Stimulated activated CD8-positive, alpha-beta memory T cell treated with anti-CD3 and anti-CD28 coated beads, Interleukin-12 subunit alpha, Interleukin-12 subunit beta, amount 100 ng/mL, for 4 hours (primary cell): ENCODE data around the gene PTPN4.

Experiments
- DNase-seq: peaks from one replicate; pipeline ENCODE4 v3.0.0-alpha.2; 2020; ENCODE audit warnings: low read depth

PTPN4 gene

DNA sequence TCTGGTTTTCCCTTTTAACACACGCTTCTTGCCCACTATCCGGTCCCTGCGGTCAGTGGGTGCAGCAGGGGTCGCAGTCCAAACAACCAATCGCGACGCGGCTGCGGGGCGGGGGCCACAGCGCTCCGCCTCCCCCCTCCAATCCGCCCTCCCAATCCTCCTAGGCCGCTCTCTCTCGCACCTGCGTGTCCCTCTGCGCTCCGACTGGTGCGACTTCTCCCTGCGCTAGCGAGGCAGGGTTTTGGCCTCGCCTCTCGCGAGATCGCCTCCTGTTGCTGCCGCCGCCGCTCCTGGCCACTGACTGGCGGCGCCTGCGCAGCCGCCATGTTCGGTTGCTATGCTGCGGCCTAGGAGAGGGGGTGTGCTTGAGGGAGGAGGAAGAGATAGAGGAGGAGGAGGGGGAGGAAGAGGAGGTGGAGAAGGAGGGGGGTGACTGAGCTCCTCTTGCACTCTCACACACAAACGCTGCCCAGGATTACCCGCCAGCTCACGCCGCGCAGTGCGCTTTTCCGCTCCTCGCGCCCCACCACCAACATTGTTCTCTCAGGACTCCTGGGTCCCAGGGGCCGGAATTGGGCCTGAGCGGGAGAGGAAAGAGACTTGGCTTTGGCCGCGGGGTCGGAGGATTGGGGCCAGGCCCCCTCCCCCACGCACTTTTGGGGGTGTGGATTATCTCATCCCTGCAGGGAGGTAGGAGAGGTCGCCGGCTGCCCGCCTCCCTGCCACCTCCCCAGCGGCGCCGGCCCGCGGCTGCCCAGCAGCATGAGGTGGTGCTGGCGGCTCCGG lies at the start of gene PTPN4:
PTPN4 (plus strand) TSS at position 472 of the 786 bp plus-strand sequence. CDS start 49,932 bp downstream, outside the sequence.
- peak; percentile 93 for DNase-seq

DNA sequence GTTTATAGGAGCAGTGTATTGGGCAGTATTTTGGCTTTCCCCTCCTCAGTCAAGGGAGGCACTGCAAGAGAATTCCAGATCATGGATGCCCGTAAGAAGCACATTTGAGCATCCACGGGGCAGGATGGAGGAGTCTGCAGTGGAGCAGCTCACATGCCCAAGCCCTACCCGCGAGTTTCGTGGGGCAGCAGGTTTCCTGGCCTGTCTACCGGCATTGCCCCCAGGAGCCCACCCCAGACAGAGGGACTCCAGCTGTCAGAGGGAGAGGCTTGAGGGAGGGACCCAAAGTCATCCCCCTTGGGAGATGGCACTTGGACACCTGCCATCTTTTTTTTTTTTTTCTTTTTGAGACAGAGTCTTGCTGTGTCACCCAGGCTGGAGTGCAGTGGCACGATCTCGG lies 49.4 kb upstream of the PTPN4 start:
- no peak for DNase-seq

DNA sequence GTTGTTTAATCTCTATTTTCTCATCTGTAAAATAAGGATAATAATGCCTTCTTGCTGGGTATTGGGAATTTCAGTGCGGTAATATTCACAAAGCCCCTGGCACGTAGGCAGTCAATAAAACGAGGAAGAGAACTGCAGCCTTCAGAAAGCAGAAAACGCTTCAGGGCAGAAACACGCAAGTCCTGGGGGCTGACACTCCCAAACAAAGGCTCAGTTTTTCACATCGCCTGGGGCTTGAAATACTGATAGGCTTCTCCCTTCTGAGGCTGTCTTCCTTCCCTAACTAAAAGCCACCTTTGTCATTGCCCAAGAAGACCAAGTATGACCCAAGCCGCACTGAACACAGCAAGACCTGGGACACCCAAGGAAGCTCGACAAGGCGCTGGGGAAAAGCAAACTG lies 48.4 kb upstream of the PTPN4 start:
- DNase-seq = no peak

DNA sequence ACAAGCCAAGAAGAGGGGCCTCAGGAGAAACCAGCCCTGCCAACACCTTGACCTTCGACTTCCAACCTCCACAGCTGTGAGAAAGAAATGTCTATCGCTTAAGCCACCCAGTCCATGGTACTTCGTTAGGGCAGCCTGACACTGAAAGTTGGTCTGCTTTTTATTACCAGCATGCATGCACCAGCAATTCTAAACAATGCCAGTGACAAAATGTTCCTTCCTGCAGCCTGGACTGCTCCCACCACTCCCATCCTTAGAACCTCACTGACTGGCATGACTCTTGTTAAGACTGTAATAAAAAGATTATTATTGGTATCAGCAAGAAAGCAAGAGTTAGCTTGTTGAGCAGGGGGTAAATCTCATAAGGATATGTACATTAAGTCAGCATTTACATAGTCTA lies 47.2 kb upstream of the PTPN4 start:
- no peak for DNase-seq

GRCh38 chr2:119713819-119714490 lies 45.8 kb upstream of the PTPN4 start:
- no peak for DNase-seq

DNA sequence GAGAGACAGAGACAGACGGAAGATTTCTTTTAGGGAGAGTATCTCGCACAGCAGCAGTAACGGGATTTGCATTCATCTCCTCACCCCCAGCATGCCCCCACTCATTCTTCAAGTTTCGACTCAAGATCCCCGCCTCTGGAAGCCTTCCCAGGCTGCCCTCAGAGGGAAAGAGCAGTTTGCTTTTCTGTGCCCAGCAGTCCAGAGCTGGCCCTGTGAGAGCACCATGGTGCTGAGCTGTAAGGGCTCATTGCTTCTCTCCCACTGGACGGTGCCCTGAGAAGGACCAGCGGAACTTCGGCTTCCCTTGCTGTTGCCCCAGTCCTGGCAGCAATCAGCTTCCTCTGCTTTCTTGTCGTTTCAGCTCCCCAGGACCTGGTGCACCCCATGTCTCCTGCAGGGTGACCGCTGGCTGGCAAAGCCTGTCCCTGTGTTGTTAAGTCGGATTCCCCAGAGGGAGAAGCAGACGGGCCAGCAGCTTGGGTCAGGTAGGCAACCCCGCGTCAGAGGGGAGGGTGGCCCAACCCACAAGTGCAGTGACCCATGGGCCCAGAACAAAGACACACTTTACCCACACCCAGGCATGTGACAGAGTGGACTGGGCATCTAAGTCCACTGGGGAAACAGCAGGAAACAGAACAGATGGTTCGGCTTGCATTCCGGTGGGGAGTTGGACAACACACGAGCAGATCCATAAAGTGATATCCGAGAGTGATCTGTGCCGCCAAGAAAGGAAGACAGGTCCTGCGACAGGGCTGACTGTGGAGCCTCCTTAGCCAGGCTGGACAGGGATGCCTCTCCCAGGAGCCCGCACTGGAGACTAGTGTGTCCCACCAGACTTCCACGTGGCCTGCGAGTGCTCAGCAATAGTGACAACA lies 44.1 kb upstream of the PTPN4 start:
- DNase-seq = no peak

DNA sequence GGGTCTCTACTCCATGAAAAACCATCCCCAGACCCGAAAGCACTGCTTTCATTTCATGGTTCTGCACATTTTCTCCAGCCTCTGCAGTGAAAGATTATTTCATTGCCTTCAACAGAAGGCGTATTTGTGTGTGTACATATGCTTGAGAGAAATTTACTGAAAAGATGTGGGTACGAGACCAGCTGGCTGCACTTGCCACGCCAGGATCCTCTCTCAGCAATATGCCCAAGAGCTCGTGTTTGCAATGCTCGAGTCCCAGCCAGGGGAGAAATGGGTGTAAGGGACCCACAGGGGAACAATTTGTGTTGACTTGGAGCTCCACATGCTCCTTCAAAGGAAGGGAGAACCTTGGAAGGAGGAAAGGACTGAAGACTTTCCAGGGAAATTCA lies 43.4 kb upstream of the PTPN4 start:
- DNase-seq = no peak

- no peak for DNase-seq
Observed at GRCh38 chr2:119718501-119719260, 41.0 kb upstream of the PTPN4 start.

- DNase-seq = no peak
Observed at GRCh38 chr2:119719261-119719627, 40.5 kb upstream of the PTPN4 start.

DNA sequence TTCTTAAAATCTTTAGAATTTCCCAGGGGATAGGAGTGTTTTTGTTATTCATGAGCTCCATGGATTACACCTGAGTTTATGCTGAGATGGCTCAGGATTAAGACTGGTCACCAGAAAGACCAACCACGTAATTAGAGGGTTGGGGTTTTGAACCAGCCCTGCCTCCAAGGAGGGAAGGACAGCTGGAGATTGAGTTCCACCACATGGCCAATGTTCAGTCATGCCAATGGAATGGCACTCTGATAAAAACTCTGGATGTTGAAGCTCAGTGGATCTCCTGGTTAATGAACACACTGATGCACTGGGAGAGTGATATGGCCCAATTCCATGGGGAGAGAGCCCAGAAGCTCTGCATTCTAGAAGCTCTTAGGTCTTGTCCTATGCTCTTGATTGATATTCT lies 38.7 kb upstream of the PTPN4 start:
- DNase-seq = no peak

DNA sequence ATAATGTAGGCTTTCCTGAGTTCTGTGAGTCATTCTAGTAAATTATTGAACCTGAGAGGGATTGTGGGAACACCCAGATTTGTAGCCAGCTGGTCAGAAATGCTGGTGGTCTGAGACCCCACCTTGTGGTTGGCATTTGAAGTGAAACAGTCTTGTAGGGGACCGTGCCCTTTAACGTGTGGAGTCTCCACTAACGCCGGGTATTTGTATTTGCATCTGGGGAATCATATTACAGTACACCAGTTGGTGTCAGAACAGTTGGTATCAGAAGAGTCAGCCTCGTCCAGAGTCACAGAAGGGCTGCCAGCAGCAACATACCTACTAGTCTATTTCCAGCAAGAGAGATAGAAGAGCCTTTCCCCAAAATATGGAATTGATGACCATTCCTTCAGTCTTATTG lies 38.3 kb upstream of the PTPN4 start:
- DNase-seq = no peak

DNA sequence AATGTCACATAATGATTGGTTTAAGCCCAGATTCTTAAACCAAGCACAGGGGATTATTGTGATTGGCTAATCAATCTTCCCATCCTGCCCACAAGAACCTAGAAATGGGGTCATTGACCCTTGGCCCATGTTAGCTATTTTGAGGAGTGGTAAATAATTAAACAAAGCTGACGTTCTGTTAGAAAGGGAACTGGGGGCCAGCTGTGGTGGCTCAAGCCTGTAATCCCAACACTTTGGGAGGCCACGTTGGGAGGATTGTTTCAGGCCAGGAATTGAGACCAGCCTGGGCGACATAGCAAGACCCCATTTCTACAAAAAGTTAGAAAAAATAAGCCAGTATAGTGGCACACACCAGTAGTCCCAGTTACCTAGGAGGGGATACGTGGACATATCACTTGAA lies 37.8 kb upstream of the PTPN4 start:
- DNase-seq = no peak

DNA sequence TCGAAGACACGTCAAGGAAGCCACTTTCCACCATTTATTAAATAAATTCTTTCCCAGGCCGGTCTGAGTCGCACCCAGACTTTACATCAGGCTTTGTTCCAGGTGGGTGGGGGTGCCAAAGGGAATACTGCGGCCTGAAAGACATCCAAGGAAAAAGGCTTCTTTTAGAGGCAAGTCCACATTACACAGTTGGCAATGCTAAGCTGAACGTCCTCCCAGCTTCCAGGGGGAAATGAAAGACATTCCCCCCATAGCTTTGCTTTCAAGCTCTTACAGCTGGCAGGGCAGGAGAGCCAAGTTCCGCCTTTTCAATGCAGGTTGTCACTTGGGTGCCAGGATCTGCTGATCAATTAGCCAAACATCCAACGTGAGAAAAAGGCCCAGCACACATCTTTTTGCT lies 36.5 kb upstream of the PTPN4 start:
- no peak for DNase-seq

DNA sequence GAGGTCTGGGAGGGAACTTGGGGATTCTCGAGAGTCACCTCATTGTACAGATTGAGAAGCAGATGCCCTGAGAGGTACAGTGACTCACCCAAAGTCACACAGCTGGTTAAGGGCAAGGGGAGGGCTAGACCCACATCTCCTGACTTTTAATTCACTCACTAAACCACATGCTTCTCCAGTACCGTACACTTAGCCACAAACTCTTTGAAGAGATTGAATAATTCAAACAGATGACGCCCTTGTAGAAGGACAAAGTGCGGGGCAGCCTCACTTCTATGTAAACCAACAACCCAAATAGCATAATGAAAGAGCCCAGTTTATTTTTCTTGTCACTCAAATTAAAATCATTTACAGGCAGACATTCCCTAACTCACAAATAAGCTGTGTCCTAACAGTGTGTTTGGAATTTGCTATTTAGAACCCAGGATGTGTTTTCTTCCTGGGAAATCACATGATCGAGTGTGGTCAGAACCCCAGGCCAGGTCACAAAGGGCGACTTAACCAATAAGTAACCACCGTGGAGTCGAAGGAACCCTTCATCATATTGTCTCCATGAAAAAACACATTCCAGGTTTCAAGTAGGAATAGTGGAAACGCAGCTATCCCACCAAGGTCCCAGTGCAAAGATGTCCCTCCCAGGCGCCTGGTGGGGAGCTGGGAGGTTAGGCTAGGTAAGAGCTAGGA lies 35.8 kb upstream of the PTPN4 start:
- no peak for DNase-seq

DNA sequence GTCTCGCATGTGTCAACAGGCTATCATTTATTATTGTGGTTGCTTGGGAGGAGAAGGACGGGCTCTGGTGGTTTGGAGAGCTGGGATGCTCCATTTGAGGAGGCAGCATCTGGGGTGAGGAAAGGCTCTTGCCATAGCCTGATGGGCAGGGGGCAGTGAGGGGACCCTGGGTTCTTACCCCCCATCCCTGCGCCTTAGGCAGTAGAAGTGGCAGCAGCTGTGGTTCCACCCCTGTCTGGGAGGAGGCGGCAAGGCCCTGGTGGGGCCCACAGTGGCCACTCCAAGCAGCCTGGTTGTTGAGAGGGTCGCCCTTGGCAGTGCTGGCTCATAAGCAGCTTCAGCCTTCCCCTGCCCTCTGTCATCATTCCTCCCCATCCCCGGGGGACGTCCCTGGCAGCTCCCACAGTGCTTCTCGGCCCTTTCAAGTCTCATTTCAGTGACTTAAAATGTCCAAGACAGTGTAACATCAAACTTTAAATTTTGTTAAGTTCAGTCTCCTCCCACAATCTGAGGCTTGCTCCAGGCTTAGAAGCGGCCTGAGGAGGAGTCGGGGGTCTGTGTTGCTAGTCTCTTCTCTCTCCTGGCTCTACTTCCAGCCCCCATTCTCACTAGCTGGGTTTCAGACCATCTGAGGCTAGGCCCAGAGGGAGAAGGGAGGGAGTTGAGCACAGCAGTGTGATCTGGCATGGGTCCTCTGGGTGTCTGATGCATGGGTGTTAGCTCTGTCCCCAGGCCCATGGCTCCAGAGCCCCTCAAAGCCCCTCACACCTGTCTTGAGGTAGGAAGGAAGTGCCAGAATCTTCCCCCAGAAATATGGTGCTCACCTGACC lies 34.9 kb upstream of the PTPN4 start:
- DNase-seq = no peak

GRCh38 chr2:119727493-119727892 lies 32.2 kb upstream of the PTPN4 start:
- no peak for DNase-seq

DNA sequence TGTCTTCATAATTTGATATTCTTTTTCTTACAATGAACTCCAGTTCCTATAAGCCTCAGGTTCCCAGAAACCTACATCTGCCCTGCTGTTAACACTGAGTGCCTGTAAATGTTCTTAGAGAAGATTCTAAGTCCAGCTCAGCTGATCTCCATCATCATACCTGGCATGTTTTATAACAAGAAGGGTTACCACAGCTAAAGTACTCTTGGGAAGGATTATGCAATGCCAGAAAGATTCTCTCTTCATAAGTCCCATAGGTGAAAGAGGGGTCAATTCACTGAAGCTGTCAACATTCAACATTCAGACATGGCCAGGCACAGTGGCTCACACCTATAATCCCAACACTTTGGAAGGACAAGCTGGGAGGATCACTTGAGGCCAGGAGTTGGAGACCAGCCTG lies 31.3 kb upstream of the PTPN4 start:
- DNase-seq = no peak

GRCh38 chr2:119730671-119731177 lies 29.0 kb upstream of the PTPN4 start:
- DNase-seq = no peak

GRCh38 chr2:119731983-119732382 lies 27.7 kb upstream of the PTPN4 start:
- no peak for DNase-seq

- no peak for DNase-seq
Observed at GRCh38 chr2:119732601-119733164, 27.0 kb upstream of the PTPN4 start.
